Stimulated activated CD8-positive, alpha-beta memory T cell treated with anti-CD3 and anti-CD28 coated beads, Interleukin-2, amount 100 ng/mL, for 1 hour (primary cell): ENCODE data around the gene HLA-E.

Experiments
- DNase-seq, 2 donors: peaks; one replicate each; pipeline ENCODE4 v3.0.0-alpha.2; 2020; ENCODE audit warnings: low read depth in 2 of 2

The HLA-E gene

DNA sequence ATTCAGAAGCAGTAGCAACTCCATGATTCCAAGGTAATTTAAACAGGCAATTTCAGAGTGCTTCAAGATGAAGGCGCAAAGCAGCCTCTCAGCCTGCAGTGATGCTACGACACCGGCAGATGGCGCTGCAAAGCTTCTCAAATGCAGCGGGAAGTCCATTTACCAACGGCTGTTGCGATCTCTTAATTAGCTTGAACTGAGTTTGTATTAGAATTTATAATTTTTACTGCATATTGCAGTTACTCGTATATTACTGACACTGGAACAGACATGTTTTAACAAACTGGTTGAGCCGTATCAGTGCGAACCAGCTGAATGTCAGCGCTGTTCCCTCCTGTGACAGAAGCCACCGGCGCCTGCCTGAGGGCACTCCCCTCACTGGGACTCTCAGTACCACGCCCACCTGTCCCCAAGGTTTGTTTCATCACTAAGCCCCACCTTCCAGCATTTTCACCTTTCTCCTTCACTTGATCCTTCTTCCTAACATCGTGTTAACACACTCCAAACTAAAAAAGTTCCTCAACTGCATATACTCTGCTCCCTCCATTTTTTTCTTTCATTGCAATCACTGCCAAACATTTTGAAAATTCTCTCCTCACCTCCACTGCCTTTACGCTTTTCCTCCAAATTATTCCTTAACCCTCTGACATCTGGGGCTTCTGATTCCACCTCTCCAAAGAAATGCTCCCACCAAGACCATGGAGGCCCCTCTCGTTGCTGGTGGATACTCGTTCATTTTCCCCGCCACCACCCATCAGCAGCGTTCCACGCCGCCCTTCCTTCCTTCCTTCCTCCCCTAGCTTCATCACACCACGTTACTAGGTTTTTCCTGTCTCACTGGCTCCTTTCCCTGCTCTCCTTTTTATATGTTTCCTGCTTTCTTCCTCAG, 52.5 kb downstream of the HLA-E start:
- DNase-seq: peak; percentile 68 to 72

DNA sequence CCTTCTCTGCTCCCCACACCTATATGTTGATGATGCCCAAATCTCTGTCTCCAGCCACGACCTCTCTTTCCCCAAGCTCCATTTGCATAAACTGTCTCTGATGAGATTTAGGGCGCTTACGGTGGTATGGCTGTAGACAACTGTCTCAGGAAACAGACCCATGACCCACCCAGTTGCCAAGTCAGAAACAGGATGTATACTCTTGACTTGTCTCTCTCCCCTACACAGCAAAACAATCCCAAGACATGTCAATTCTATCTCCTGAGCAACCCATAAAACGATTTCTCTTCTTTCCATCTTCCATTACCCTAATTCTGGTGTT, 53.1 kb downstream of the HLA-E start:
- no peak for DNase-seq

DNA sequence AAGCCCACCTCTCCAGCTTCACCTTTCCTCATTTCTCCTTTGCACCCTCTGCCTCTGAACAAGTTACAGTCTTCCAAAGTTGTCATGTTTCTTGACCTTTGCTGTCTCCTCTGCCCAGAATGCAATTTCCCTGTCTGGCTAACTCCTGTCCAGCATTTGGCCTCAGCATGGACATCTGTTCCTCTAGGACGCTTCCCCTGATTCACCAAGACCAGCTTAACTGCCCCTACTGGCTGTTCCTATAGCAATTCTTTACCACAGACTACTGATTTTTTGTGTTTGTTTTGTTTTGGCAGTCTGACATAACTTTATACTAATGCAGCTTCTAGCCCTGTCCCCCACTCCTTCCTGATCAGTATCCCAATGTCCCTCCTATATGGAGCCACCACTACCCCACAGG, 53.6 kb downstream of the HLA-E start:
- no peak for DNase-seq
